Measurements from ENCODE around the gene DNAH2.
A peak's percentile ranks its signal among the peaks of the same experiment; 100 is the strongest.

Gene DNAH2

GRCh38 chr17:7843536-7844291 lies 126.2 kb downstream of the DNAH2 start (continued):
- peak; percentile 93 for TF ChIP-seq PRDM10 (tag by site-specific recombination; IDR thresholded peaks at IDR 0.05)
- peak; percentile 99 for TF ChIP-seq ZNF629 (tag by site-specific recombination; IDR thresholded peaks at IDR 0.05)
- no peak for TF ChIP-seq ZNF138 (tag by site-specific recombination; IDR thresholded peaks at IDR 0.05; ENCODE audit: borderline replicate concordance)
- peak; percentile 60 for TF ChIP-seq SP2 (tag by site-specific recombination; IDR thresholded peaks at IDR 0.05)
- peak; percentile 84 for TF ChIP-seq KLF9 (tag by site-specific recombination; IDR thresholded peaks at IDR 0.05; ENCODE audit: low read depth)
- no peak for TF ChIP-seq BCL11B (tag by site-specific recombination; IDR thresholded peaks at IDR 0.05; ENCODE audit: low read depth)
- no peak for TF ChIP-seq ZNF223 (tag by site-specific recombination; IDR thresholded peaks at IDR 0.05)
- TF ChIP-seq ZNF335 (tag by site-specific recombination; conservative IDR thresholded peaks at IDR 0.05): peak; percentile 77; the same call in 1 of the 2 replicates
- TF ChIP-seq HOXD13 (CRISPR knock-in tag; IDR thresholded peaks at IDR 0.05; ENCODE audit: borderline replicate concordance): no peak
- TF ChIP-seq ZNF169 (tag by site-specific recombination; IDR thresholded peaks at IDR 0.05): no peak
- TF ChIP-seq YY2 (tag by site-specific recombination; IDR thresholded peaks at IDR 0.05): no peak
- TF ChIP-seq RBAK (tag by site-specific recombination; IDR thresholded peaks at IDR 0.05): no peak
- TF ChIP-seq ATF2 (tag by site-specific recombination; IDR thresholded peaks at IDR 0.05; ENCODE audit: low read depth): peak; percentile 91
- TF ChIP-seq ZIC2 (tag by site-specific recombination; IDR thresholded peaks at IDR 0.05): peak; percentile 56; the same call in 1 of the 2 replicates
- no peak for TF ChIP-seq ZNF274 (IDR thresholded peaks at IDR 0.05; ENCODE audit: low read length)
- no peak for TF ChIP-seq ZNF274 (tag by site-specific recombination; IDR thresholded peaks at IDR 0.05; ENCODE audit: borderline replicate concordance)
- TF ChIP-seq, protein P1, sequence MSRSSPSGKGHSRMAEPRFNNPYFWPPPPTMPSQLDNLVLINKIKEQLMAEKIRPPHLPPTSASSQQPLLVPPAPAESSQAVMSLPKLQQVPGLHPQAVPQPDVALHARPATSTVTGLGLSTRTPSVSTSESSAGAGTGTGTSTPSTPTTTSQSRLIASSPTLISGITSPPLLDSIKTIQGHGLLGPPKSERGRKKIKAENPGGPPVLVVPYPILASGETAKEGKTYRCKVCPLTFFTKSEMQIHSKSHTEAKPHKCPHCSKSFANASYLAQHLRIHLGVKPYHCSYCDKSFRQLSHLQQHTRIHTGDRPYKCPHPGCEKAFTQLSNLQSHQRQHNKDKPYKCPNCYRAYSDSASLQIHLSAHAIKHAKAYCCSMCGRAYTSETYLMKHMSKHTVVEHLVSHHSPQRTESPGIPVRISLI (tag by site-specific recombination; IDR thresholded peaks at IDR 0.05): no peak
- TF ChIP-seq ZNF747 (tag by site-specific recombination; IDR thresholded peaks at IDR 0.05): no peak
- no peak for TF ChIP-seq ZNF221 (tag by site-specific recombination; IDR thresholded peaks at IDR 0.05; ENCODE audit: borderline replicate concordance)
- TF ChIP-seq, protein P2, sequence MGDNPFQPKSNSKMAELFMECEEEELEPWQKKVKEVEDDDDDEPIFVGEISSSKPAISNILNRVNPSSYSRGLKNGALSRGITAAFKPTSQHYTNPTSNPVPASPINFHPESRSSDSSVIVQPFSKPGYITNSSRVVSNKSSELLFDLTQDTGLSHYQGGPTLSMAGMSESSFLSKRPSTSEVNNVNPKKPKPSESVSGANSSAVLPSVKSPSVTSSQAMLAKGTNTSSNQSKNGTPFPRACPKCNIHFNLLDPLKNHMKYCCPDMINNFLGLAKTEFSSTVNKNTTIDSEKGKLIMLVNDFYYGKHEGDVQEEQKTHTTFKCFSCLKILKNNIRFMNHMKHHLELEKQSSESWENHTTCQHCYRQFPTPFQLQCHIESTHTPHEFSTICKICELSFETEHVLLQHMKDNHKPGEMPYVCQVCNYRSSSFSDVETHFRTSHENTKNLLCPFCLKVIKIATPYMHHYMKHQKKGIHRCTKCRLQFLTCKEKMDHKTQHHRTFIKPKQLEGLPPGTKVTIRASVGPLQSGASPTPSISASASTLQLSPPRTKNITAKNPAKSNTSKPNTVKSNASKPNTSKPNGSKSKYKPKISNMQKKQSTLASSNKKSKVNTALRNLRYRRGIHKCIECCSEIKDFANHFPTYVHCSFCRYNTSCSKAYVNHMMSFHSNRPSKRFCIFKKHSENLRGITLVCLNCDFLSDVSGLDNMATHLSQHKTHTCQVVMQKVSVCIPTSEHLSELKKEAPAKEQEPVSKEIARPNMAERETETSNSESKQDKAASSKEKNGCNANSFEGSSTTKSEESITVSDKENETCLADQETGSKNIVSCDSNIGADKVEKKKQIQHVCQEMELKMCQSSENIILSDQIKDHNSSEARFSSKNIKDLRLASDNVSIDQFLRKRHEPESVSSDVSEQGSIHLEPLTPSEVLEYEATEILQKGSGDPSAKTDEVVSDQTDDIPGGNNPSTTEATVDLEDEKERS (tag by site-specific recombination; IDR thresholded peaks at IDR 0.05): no peak
- no peak for TF ChIP-seq ZNF768 (tag by site-specific recombination; IDR thresholded peaks at IDR 0.05)
- TF ChIP-seq ZNF16 (tag by site-specific recombination; IDR thresholded peaks at IDR 0.05; ENCODE audit: low read depth): no peak
- TF ChIP-seq ZNF354C (tag by site-specific recombination; IDR thresholded peaks at IDR 0.05; ENCODE audit: borderline replicate concordance, low read depth): no peak
- no peak; the same call in 1 of the 2 replicates for TF ChIP-seq ZNF394 (tag by site-specific recombination; IDR thresholded peaks at IDR 0.05; ENCODE audit: borderline replicate concordance)
- TF ChIP-seq ZNF202 (tag by site-specific recombination; IDR thresholded peaks at IDR 0.05; ENCODE audit: borderline replicate concordance): no peak
- no peak for TF ChIP-seq ZNF830 (tag by site-specific recombination; IDR thresholded peaks at IDR 0.05; ENCODE audit: low read depth)
- TF ChIP-seq ZNF701 (tag by site-specific recombination; IDR thresholded peaks at IDR 0.05): no peak
- TF ChIP-seq PBX3 (CRISPR knock-in tag; IDR thresholded peaks at IDR 0.05): no peak
- TF ChIP-seq ZNF416 (tag by site-specific recombination; IDR thresholded peaks at IDR 0.05): no peak
- no peak for TF ChIP-seq ZNF10 (tag by site-specific recombination; IDR thresholded peaks at IDR 0.05)

All from HEK293 (cell line).